Caco-2 (cell line): ENCODE measurements around the gene RNMT. TPM values are rescaled to one million over a fixed set of nuclear protein-coding genes. Genes with fewer than 3 reads are reported as not detected.

Experiments used
- BruUV-seq: library from RNA; stranded (reverse); fragments of 400-500 nt; replicated peaks from 2 replicates; lab custom pipeline; 2021; lab: Mats Ljungman, UMichigan
- CTCF ChIA-PET: fragments of 300-600 bp; sonication (Branson Sonifier 250); formaldehyde crosslinking; loops from one replicate; lab custom pipeline; 2022; ENCODE audit warnings: antibody characterized with exemption; lab: Charles Lee
- POLR2A ChIA-PET: fragments of 300-600 bp; sonication (Branson Sonifier 250); formaldehyde crosslinking; loops from one replicate; lab custom pipeline; 2022; ENCODE audit warnings: antibody characterized with exemption; lab: Charles Lee
- DNase-seq, 2 experiments: peaks; one replicate each; pipeline versions ENCODE4 v3.0.0 to v3.0.0-alpha.2; 2020 to 2022
- H3K27me3 ChIP-seq: replicated peaks from 2 replicates; pipeline ENCODE4 v1.6.0; 2011; ENCODE audit warnings: low read length; ENCODE audit not compliant: control insufficient read depth, insufficient read depth
- H3K36me3 ChIP-seq: 2 replicates; pipeline ENCODE4 v1.5.1; 2011; ENCODE audit warnings: low read length; ENCODE audit not compliant: control insufficient read depth, insufficient read depth
- H3K4me1 ChIP-seq: fragments of 250-450 bp; sonication (Bioruptor Pico); 2 replicates; pipeline ENCODE4 v1.5.1; 2020; ENCODE audit warnings: mild to moderate bottlenecking
- H3K4me3 ChIP-seq: 2 replicates; pipeline ENCODE4 v1.5.1; 2011; ENCODE audit warnings: low read depth, mild to moderate bottlenecking, control low read depth, low read length
- H3K9me3 ChIP-seq: fragments of 250-450 bp; sonication (Bioruptor Pico); 2 replicates; pipeline ENCODE4 v1.5.1; 2020; ENCODE audit warnings: mild to moderate bottlenecking, moderate library complexity
- H3K27ac Mint-ChIP-seq: one replicate; pipeline ENCODE4 v1.8.0; 2022; ENCODE audit warnings: mixed read lengths; ENCODE audit not compliant: unreplicated experiment
- H3K27me3 Mint-ChIP-seq: one replicate; pipeline ENCODE4 v1.8.0; 2022; ENCODE audit warnings: mixed read lengths; ENCODE audit not compliant: insufficient read depth, unreplicated experiment
- H3K36me3 Mint-ChIP-seq: one replicate; pipeline ENCODE4 v1.8.0; 2022; ENCODE audit warnings: mild to moderate bottlenecking, mixed read lengths; ENCODE audit not compliant: insufficient read depth, unreplicated experiment
- H3K4me1 Mint-ChIP-seq: one replicate; pipeline ENCODE4 v1.8.0; 2022; ENCODE audit warnings: low read depth, mixed read lengths; ENCODE audit not compliant: unreplicated experiment
- H3K4me3 Mint-ChIP-seq: one replicate; pipeline ENCODE4 v1.8.0; 2022; ENCODE audit warnings: mild to moderate bottlenecking, moderate library complexity, mixed read lengths; ENCODE audit not compliant: unreplicated experiment
- H3K9me3 Mint-ChIP-seq: one replicate; pipeline ENCODE4 v1.8.0; 2022; ENCODE audit warnings: mixed read lengths; ENCODE audit not compliant: unreplicated experiment
- CTCF ChIP-seq, 2 experiments: fragments of 200-600 bp in 1 of 2; IDR thresholded peaks; 1 replicate in 1 of 2; 2 replicates in 1 of 2; pipeline versions ENCODE4 v1.5.1 to v1.8.0; 2011 to 2022; ENCODE audit warnings: antibody characterized with exemption in 1 of 2, control low read depth in 1 of 2, inconsistent platforms in 1 of 2, low read depth in 1 of 2, low read length in 1 of 2, mild to moderate bottlenecking in 1 of 2, moderate library complexity in 1 of 2; ENCODE audit not compliant: insufficient read depth in 1 of 2, severe bottlenecking in 1 of 2, unreplicated experiment in 1 of 2
- intact Hi-C: fragments of 100-400 bp; cut with micrococcal nuclease; formaldehyde crosslinking; loops from one replicate; pipeline ENCODE4 v1.10.0; 2022; ENCODE audit not compliant: unreplicated experiment
- total RNA-seq: library from RNA; stranded (reverse); gene quantifications from 2 replicates; pipeline ENCODE4 v1.2.3, GENCODE V29; 2022

The RNMT gene
- total RNA-seq, 1 experiment from 2014 or later: 36.5 TPM

GRCh38 chr18:13710414-13710831 lies 16.1 kb upstream of the RNMT start:
- POLR2A ChIA-PET: no interaction called here
- Histone ChIP-seq H3K4me3 (no peak overlapping the region), H3K27me3 (no peaks in the 10 kb centered on the region), H3K9me3 (no peaks in the 10 kb centered on the region), H3K4me1 (0 out of 2 replicates have a peak, but pooled peaks cover 3% of the 10 kb centered on the region), H3K36me3 (no peaks in the 10 kb centered on the region)
- no peak for TF ChIP-seq CTCF (IDR thresholded peaks at IDR 0.05; ENCODE audit: insufficient read depth in 1 of 2, low read depth in 1 of 2, low read length in 1 of 2, severe bottlenecking in 1 of 2, unreplicated experiment in 1 of 2)
- intact Hi-C loops: no loop called here
- Mint-ChIP-seq H3K4me1 (peaks cover 5% of the 10 kb centered on the region), H3K27me3 (no peaks in the 10 kb centered on the region), H3K4me3 (no peak overlapping the region), H3K9me3 (peaks cover 34% of the 10 kb centered on the region), H3K36me3 (peaks cover 4% of the 10 kb centered on the region), H3K27ac (no peak overlapping the region)
- CTCF ChIA-PET: no interaction called here
- no peak for DNase-seq
- no TSS peak for BruUV-seq

- Mint-ChIP-seq H3K9me3 (peaks cover 32% of the 10 kb centered on the region), H3K27ac (no peak overlapping the region), H3K4me1 (peaks cover 5% of the 10 kb centered on the region), H3K27me3 (no peaks in the 10 kb centered on the region), H3K36me3 (no peaks in the 10 kb centered on the region), H3K4me3 (no peak overlapping the region)
- Histone ChIP-seq H3K36me3 (no peaks in the 10 kb centered on the region), H3K27me3 (no peaks in the 10 kb centered on the region), H3K4me3 (no peak overlapping the region), H3K9me3 (no peaks in the 10 kb centered on the region), H3K4me1 (peaks cover 3% of the 10 kb centered on the region; the same call in 1 of the 2 replicates)
- ChIA-PET POLR2A (interaction anchor here (1.1 kb wide), 1 partner anchor 13 kb away, joined by 3 read pairs; the partner anchor contains the start of gene FAM210A), CTCF (interaction anchor here (0.6 kb wide), 1 partner anchor 156 kb away, joined by 3 read pairs; no protein-coding TSS in a partner anchor)
- DNase-seq: no peak
- TF ChIP-seq CTCF (IDR thresholded peaks at IDR 0.05; ENCODE audit: insufficient read depth in 1 of 2, low read depth in 1 of 2, low read length in 1 of 2, severe bottlenecking in 1 of 2, unreplicated experiment in 1 of 2): no peak
- no TSS peak for BruUV-seq
- intact Hi-C loops: no loop called here
These were observed 13.9 kb upstream of the RNMT start for GRCh38 chr18:13712400-13713131.

- Mint-ChIP-seq H3K27me3 (no peaks in the 10 kb centered on the region), H3K4me1 (peaks cover 5% of the 10 kb centered on the region), H3K27ac (no peak overlapping the region), H3K36me3 (no peaks in the 10 kb centered on the region), H3K9me3 (peaks cover 23% of the 10 kb centered on the region), H3K4me3 (no peak overlapping the region)
- Histone ChIP-seq H3K4me3 (no peak overlapping the region), H3K27me3 (no peaks in the 10 kb centered on the region), H3K9me3 (no peaks in the 10 kb centered on the region), H3K36me3 (no peaks in the 10 kb centered on the region), H3K4me1 (peaks cover 9% of the 10 kb centered on the region; the same call in 1 of the 2 replicates)
- DNase-seq: no peak
- BruUV-seq: no TSS peak
- ChIA-PET CTCF (no interaction called here), POLR2A (interaction anchor here (1.1 kb wide), 1 partner anchor 12 kb away, joined by 3 read pairs; the partner anchor contains the start of gene FAM210A)
- TF ChIP-seq CTCF (IDR thresholded peaks at IDR 0.05; ENCODE audit: insufficient read depth in 1 of 2, low read depth in 1 of 2, low read length in 1 of 2, severe bottlenecking in 1 of 2, unreplicated experiment in 1 of 2): no peak
- intact Hi-C loops: no loop called here
These were observed 12.9 kb upstream of the RNMT start for GRCh38 chr18:13713455-13714055.
